Tibial artery (tissue), 4 donors: ENCODE data around the gene KIAA0586.
"Not testable (repeated sequence)": the region's sequence is repeated elsewhere in the genome, so short reads cannot be mapped to it uniquely, and the experiment has no call there.

ENCODE experiments used
- DNase-seq, 2 donors: peaks; one replicate each; pipeline ENCODE4 v3.0.0-alpha.2; 2019
- H3K27ac ChIP-seq, 2 donors: fragments of 200-600 bp; sonication (generic) in 1 of 2; 1 replicate in 1 of 2; 2 replicates in 1 of 2; pipeline ENCODE4 v1.5.1; 2018 to 2019; ENCODE audit warnings: mild to moderate bottlenecking in 1 of 2
- H3K27me3 ChIP-seq, 2 donors: fragments of 200-600 bp; sonication (generic) in 1 of 2; one replicate each; pipeline versions ENCODE4 v1.5.1 to v1.6.0; 2016 to 2019
- H3K36me3 ChIP-seq, 3 donors: fragments of 200-600 bp; sonication (generic) in 2 of 3; one replicate each; pipeline ENCODE4 v1.5.1; 2016 to 2019; ENCODE audit warnings: mild to moderate bottlenecking in 2 of 3
- H3K4me1 ChIP-seq, 4 donors: fragments of 200-600 bp; sonication (generic) in 2 of 4; 1 replicate in 3 of 4; 2 replicates in 1 of 4; pipeline ENCODE4 v1.5.1; 2016 to 2019
- H3K4me3 ChIP-seq, 2 donors: fragments of 200-600 bp; sonication (generic) in 1 of 2; 1 replicate in 1 of 2; 2 replicates in 1 of 2; pipeline ENCODE4 v1.5.1; 2018 to 2019; ENCODE audit warnings: mild to moderate bottlenecking in 2 of 2
- H3K9me3 ChIP-seq, 3 donors: fragments of 200-600 bp; sonication (generic) in 1 of 3; one replicate each; pipeline ENCODE4 v1.5.1; 2016 to 2019
- CTCF ChIP-seq, 2 experiments: fragments of 200-600 bp in 1 of 2; fragments of 450-650 bp in 1 of 2; IDR thresholded peaks; one replicate each; pipeline ENCODE4 v1.5.1; 2017 to 2019; ENCODE audit warnings: antibody characterized with exemption in 2 of 2, mild to moderate bottlenecking in 1 of 2, moderate library complexity in 1 of 2
- intact Hi-C: fragments of 100-400 bp; cut with DNase I; formaldehyde crosslinking; loops from one replicate; pipeline ENCODE4 v1.15.0; 2023; ENCODE audit warnings: low total_unique reads

Gene KIAA0586

DNA sequence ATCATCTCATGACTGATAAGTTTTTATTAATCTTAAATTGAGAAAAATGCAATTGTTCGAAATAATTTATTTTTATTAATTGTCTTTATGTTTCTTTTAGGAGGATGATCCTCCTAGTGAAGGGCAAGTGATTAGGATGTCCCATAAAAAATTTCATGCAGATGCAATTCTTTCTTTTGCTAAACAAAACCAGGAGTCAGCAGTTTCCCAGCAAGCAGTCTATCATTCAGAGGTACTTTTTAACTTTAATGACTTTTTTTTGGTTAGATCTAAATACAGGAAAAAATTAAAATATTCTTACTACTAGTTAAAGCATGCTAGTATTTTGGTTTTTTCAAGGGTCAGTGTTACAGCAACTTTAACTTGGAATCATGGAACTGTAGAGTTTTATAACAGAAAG is 64.5 kb downstream of the KIAA0586 start:
- no peak overlapping the region for H3K4me3 ChIP-seq
- no peak for TF ChIP-seq CTCF (IDR thresholded peaks at IDR 0.05)
- H3K36me3 ChIP-seq = peaks cover 30 to 58% (median 36%) of the 10 kb centered on the region in 3 donors
- H3K4me1 ChIP-seq = no peaks in the 10 kb centered on the region
- H3K9me3 ChIP-seq = no peaks in the 10 kb centered on the region
- no peak overlapping the region for H3K27ac ChIP-seq
- H3K27me3 ChIP-seq = no peaks in the 10 kb centered on the region
- intact Hi-C loops = loop anchor here (10.0 kb wide), 1 partner anchor 143 kb away; the partner anchor contains the start of gene DACT1
- DNase-seq = no peak

GRCh38 chr14:58501214-58501816 is 73.8 kb downstream of the KIAA0586 start:
- Histone ChIP-seq H3K4me1 (no peaks in the 10 kb centered on the region), H3K36me3 (peaks cover 0 to 43% (median 32%) of the 10 kb centered on the region in 3 donors), H3K27me3 (no peaks in the 10 kb centered on the region), H3K27ac (no peak overlapping the region), H3K4me3 (no peak overlapping the region), H3K9me3 (no peaks in the 10 kb centered on the region)
- intact Hi-C loops = no loop called here
- DNase-seq = no peak
- peak; percentile 85 to 89 for TF ChIP-seq CTCF (IDR thresholded peaks at IDR 0.05)

GRCh38 chr14:58513272-58513671 is 85.8 kb downstream of the KIAA0586 start:
- TF ChIP-seq CTCF (IDR thresholded peaks at IDR 0.05) = no peak
- H3K36me3 ChIP-seq = peaks cover 16 to 25% (median 18%) of the 10 kb centered on the region in 3 donors
- intact Hi-C loops = no loop called here
- H3K9me3 ChIP-seq = no peaks in the 10 kb centered on the region
- no peaks in the 10 kb centered on the region for H3K4me1 ChIP-seq
- no peak overlapping the region for H3K27ac ChIP-seq
- H3K27me3 ChIP-seq = no peaks in the 10 kb centered on the region
- no peak for DNase-seq
- H3K4me3 ChIP-seq = no peak overlapping the region

GRCh38 chr14:58517592-58517991 is 90.1 kb downstream of the KIAA0586 start:
- intact Hi-C loops = no loop called here
- H3K36me3 ChIP-seq = peaks cover 14 to 30% (median 26%) of the 10 kb centered on the region in 3 donors
- H3K27ac ChIP-seq = no peak overlapping the region
- no peak overlapping the region for H3K4me3 ChIP-seq
- no peak for DNase-seq
- no peaks in the 10 kb centered on the region for H3K9me3 ChIP-seq
- no peaks in the 10 kb centered on the region for H3K27me3 ChIP-seq
- no peaks in the 10 kb centered on the region for H3K4me1 ChIP-seq
- no peak for TF ChIP-seq CTCF (IDR thresholded peaks at IDR 0.05)

DNA sequence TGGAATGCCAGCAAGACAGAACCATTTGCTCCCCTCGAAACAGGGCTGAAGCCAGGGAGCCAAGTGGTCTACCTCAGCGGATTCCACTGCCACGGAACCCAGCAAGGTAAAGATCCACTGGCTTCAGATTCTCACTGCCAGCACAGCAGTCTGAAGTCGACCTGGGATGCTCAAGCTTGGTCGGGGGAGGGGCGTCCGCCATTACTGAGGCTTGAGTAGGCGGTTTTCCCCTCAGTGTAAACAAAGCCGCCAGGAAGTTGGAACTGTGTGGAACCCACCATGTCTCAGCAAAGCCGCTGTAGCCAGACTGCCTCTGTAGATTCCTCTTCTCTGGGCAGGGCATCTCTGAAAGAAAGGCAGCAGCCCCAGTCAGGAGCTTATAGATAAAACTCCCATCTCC is 98.2 kb downstream of the KIAA0586 start:
- H3K27ac ChIP-seq, H3K27me3 ChIP-seq, H3K9me3 ChIP-seq, intact Hi-C loops, H3K4me1 ChIP-seq, H3K4me3 ChIP-seq, DNase-seq: not testable (repeated sequence)
- peaks cover 0 to 19% (median 18%) of the 10 kb centered on the region in 3 donors for H3K36me3 ChIP-seq

DNA sequence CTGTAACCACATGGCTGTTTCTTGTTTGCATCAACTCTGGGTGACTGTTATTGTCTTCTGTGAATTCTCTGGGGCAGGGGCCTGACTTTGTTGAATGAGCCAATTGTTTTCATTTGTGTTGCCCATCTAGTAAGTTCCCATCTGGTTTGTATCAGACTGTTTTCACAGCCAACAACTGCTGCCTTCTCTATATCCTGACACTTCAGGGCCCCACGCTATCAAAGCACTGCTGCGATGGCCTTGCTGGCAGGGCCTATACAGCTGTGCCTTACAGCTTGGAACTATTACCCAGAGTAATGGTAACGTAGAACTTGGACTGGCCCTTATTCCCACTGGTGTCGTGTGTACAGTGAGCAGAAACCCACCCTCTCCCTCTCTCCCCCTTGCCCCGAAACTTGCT is 105.9 kb downstream of the KIAA0586 start:
- TF ChIP-seq CTCF (IDR thresholded peaks at IDR 0.05) = no peak
- intact Hi-C loops = no loop called here
- Histone ChIP-seq H3K4me3 (no peak overlapping the region), H3K4me1 (peaks cover 0 to 36% (median 5%) of the 10 kb centered on the region in 4 donors), H3K27ac (peak overlapping the region; percentile 72), H3K36me3 (no peaks in the 10 kb centered on the region), H3K27me3 (no peaks in the 10 kb centered on the region), H3K9me3 (no peaks in the 10 kb centered on the region)
- no peak for DNase-seq
